Measurements from ENCODE around the gene OPRL1. TPM values are rescaled to one million over a fixed set of nuclear protein-coding genes. Genes with fewer than 3 reads are reported as not detected.

Gene OPRL1
- total RNA-seq (2021; ENCODE audit: unreplicated experiment) (3.9 TPM), Bru-seq, nascent RNA (percentile 34 among the genes with signal in this experiment), BruChase-seq, experiment 1, labeled RNA remaining after a 2-hour chase (percentile 43 among the genes with signal in this experiment), BruChase-seq, experiment 2, labeled RNA remaining after a 6-hour chase (percentile 51 among the genes with signal in this experiment)
- polyA plus RNA-seq (2012; ENCODE audit: insufficient read length), result 9.5 TPM
- long read RNA-seq, partial matches to known transcripts, result 1 of 6 reads
- long read RNA-seq, other reads (novel, unspliced or antisense), result 5 of 6 reads

DNA sequence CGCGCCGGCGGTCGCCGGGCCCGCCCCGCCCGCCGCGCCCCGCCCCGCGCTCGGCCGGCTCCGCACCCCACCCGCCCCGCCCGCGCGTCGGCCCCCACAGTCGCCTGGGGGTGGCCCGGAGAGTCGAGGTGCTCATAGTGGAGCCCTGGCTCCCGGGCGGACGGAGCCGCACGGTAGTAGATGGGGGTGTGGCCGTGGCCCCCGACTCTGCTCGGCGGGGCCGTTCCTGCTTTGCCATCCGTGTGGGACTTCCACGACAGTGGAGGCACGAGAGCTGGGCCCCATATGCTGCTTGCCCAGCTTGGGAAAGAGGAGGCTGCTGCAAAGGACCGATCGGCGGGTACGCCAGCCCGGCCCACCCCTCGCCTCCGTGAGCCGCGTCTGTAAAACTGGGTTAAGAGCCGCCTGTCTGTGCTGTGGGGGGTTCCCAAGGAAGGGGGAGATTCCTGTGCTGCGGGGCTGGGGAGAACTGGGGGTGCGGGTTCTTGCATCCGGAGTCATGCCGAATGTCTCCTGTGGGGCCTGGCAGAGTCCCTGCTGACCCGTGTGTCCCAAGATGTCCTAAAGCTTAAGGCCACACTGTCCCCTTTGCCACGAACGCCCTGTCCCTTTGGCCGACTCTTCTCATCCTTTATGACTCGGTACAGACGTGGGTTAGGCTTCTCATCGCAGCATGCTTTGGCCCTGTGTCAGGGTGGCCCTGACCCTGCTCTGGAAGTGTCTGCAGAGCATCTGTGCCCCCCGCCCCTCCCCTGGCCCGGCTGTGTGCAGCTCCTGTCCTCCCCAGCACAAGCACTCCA, at the start of gene OPRL1:
OPRL1 (plus strand) TSS at position 70 of the 800 bp plus-strand sequence. CDS start 12,639 bp downstream, outside the sequence.
- ATAC-seq, result peak; percentile 22
- in situ Hi-C loops (cut with HindIII; ENCODE audit: low pct_unique_long_range_greater_than_20kb, low sequenced_read_pairs), result no loop called here

DNA sequence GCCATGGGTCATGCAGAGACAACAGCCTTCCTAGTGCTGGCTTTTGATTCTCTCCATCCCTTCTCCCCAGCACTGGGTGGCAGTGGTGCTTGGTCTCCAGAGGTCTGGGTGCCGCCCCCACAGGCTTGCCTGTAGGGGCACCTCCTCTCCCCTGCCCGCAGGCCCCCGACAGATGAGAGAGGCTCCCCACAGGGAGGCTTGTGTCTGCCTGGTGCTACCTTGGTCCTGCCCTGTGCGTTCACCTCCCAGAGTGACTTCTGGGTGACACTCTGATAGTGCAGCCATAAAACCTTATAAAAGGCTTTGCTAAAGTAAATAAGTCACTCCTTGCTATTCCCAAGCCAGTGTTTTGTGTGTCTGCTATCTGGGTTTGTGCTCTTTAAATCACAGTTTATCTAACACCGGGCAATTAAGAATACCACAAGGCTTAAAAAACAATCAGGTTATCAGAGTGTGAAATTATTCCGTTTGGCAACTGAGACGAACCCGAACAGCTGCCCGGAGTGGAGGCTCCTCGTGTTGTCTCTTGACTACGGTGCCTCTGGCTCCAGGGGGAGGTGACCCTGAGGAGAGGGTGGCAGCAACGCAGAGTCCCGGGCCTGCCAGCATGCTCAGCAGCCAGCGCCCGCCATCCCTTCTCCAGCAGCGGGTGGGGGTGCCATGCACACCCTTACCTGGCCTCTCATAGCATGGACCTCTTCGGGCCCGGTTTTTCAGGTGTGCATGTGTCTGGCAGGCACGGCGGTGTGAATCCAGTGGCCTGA, 49.3 kb upstream of the OPRL1 start:
- BruUV-seq (replicated peaks), result no TSS peak
- intact Hi-C loops (cut with micrococcal nuclease; ENCODE audit: unreplicated experiment), result no loop called here
- in situ Hi-C loops (cut with HindIII; ENCODE audit: low pct_unique_long_range_greater_than_20kb, low sequenced_read_pairs), result no loop called here
- Histone ChIP-seq H3K4me3 (ENCODE audit: low read depth in 2 of 2, low read length in 2 of 2) (no peak overlapping the region), H3K9me3 (ENCODE audit: control insufficient read depth, insufficient read depth, low read depth, low read length) (no peaks in the 10 kb centered on the region), H3K27ac (ENCODE audit: low read length) (no peak overlapping the region), H3K36me3 (ENCODE audit: control insufficient read depth, insufficient read depth, low read length) (peaks cover 8% of the 10 kb centered on the region), H3K27me3 (ENCODE audit: control insufficient read depth, insufficient read depth, low read length) (no peaks in the 10 kb centered on the region), H3K4me1 (ENCODE audit: control insufficient read depth, insufficient read depth, low read length) (peaks cover 10% of the 10 kb centered on the region)
- POLR2A ChIA-PET, result no interaction called here
- CTCF ChIA-PET, result interaction anchor here (0.9 kb wide), 1 partner anchor 8 kb away, joined by 3 read pairs; no protein-coding TSS in a partner anchor
- DNase-seq (ENCODE audit: low read depth, low spot score) (no peak), ATAC-seq (no peak)
- TF ChIP-seq, protein P1, sequence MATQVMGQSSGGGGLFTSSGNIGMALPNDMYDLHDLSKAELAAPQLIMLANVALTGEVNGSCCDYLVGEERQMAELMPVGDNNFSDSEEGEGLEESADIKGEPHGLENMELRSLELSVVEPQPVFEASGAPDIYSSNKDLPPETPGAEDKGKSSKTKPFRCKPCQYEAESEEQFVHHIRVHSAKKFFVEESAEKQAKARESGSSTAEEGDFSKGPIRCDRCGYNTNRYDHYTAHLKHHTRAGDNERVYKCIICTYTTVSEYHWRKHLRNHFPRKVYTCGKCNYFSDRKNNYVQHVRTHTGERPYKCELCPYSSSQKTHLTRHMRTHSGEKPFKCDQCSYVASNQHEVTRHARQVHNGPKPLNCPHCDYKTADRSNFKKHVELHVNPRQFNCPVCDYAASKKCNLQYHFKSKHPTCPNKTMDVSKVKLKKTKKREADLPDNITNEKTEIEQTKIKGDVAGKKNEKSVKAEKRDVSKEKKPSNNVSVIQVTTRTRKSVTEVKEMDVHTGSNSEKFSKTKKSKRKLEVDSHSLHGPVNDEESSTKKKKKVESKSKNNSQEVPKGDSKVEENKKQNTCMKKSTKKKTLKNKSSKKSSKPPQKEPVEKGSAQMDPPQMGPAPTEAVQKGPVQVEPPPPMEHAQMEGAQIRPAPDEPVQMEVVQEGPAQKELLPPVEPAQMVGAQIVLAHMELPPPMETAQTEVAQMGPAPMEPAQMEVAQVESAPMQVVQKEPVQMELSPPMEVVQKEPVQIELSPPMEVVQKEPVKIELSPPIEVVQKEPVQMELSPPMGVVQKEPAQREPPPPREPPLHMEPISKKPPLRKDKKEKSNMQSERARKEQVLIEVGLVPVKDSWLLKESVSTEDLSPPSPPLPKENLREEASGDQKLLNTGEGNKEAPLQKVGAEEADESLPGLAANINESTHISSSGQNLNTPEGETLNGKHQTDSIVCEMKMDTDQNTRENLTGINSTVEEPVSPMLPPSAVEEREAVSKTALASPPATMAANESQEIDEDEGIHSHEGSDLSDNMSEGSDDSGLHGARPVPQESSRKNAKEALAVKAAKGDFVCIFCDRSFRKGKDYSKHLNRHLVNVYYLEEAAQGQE (IDR thresholded peaks at IDR 0.05; ENCODE audit: insufficient read depth in 1 of 2, low read depth in 2 of 2, low read length in 1 of 2), result no peak
- no peak for TF ChIP-seq SIN3A (IDR thresholded peaks at IDR 0.05; ENCODE audit: borderline replicate concordance, insufficient read depth, low read depth, low read length)
- TF ChIP-seq POLR2AphosphoS5 (IDR thresholded peaks at IDR 0.05; ENCODE audit: low read depth, low read length), result no peak
- TF ChIP-seq, protein P2, sequence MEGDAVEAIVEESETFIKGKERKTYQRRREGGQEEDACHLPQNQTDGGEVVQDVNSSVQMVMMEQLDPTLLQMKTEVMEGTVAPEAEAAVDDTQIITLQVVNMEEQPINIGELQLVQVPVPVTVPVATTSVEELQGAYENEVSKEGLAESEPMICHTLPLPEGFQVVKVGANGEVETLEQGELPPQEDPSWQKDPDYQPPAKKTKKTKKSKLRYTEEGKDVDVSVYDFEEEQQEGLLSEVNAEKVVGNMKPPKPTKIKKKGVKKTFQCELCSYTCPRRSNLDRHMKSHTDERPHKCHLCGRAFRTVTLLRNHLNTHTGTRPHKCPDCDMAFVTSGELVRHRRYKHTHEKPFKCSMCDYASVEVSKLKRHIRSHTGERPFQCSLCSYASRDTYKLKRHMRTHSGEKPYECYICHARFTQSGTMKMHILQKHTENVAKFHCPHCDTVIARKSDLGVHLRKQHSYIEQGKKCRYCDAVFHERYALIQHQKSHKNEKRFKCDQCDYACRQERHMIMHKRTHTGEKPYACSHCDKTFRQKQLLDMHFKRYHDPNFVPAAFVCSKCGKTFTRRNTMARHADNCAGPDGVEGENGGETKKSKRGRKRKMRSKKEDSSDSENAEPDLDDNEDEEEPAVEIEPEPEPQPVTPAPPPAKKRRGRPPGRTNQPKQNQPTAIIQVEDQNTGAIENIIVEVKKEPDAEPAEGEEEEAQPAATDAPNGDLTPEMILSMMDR (IDR thresholded peaks at IDR 0.05), result no peak
- no peak for TF ChIP-seq TCF7L2 (IDR thresholded peaks at IDR 0.05; ENCODE audit: low read depth, low read length)

More for the DNA sequence above, at the start of gene OPRL1:
- intact Hi-C loops (cut with micrococcal nuclease; ENCODE audit: unreplicated experiment), result no loop called here
- DNase-seq (ENCODE audit: low read depth, low spot score), result no peak
- Histone ChIP-seq H3K9me3 (ENCODE audit: control insufficient read depth, insufficient read depth, low read depth, low read length) (no peaks in the 10 kb centered on the region), H3K36me3 (ENCODE audit: control insufficient read depth, insufficient read depth, low read length) (no peaks in the 10 kb centered on the region), H3K27ac (ENCODE audit: low read length) (peak within 1 kb of the TSS; percentile 87), H3K4me3 (ENCODE audit: low read depth in 2 of 2, low read length in 2 of 2) (peak within 1 kb of the TSS; percentile 78 to 82), H3K27me3 (ENCODE audit: control insufficient read depth, insufficient read depth, low read length) (no peaks in the 10 kb centered on the region), H3K4me1 (ENCODE audit: control insufficient read depth, insufficient read depth, low read length) (peaks cover 21% of the 10 kb centered on the region)
- BruUV-seq (replicated peaks), result no TSS peak
- TF ChIP-seq POLR2AphosphoS5 (IDR thresholded peaks at IDR 0.05; ENCODE audit: low read depth, low read length) (no peak), SIN3A (IDR thresholded peaks at IDR 0.05; ENCODE audit: borderline replicate concordance, insufficient read depth, low read depth, low read length) (no peak), TCF7L2 (IDR thresholded peaks at IDR 0.05; ENCODE audit: low read depth, low read length) (no peak)
- TF ChIP-seq, protein P2 (IDR thresholded peaks at IDR 0.05), result no peak
- TF ChIP-seq, protein P1 (IDR thresholded peaks at IDR 0.05; ENCODE audit: insufficient read depth in 1 of 2, low read depth in 2 of 2, low read length in 1 of 2), result no peak
- ChIA-PET CTCF (interaction anchor here (0.6 kb wide), 1 partner anchor 36 kb away, joined by 3 read pairs; no protein-coding TSS in a partner anchor), POLR2A (no interaction called here)

Data from Panc1 (cell line).